MM.1S (cell line): ENCODE measurements around the gene CASKIN1.

ENCODE experiments used
- DNase-seq: peaks from one replicate; pipeline ENCODE4 v3.0.0-alpha.2; 2015
- H2AFZ ChIP-seq: fragments of 300-600 bp; sonication (generic); 2 replicates; pipeline ENCODE4 v1.6.0; 2016; ENCODE audit warnings: antibody characterized with exemption, low read length
- H3F3A ChIP-seq: fragments of 300-600 bp; sonication (generic); 2 replicates; pipeline ENCODE4 v1.6.1; 2016; ENCODE audit warnings: mild to moderate bottlenecking, antibody characterized with exemption, low read length, moderate library complexity, mixed read lengths; ENCODE audit not compliant: insufficient read depth
- H3K27ac ChIP-seq: fragments of 300-600 bp; sonication (generic); 2 replicates; pipeline ENCODE4 v1.5.1; 2016; ENCODE audit warnings: mild to moderate bottlenecking, low read length
- H3K27me3 ChIP-seq: fragments of 300-600 bp; sonication (generic); replicated peaks from 2 replicates; pipeline ENCODE4 v1.6.0; 2016; ENCODE audit warnings: low read length; ENCODE audit not compliant: insufficient read depth
- H3K36me3 ChIP-seq: fragments of 300-600 bp; sonication (generic); replicated peaks from 2 replicates; pipeline ENCODE4 v1.6.1; 2016; ENCODE audit warnings: mild to moderate bottlenecking, low read length, mixed read lengths; ENCODE audit not compliant: insufficient read depth
- H3K4me1 ChIP-seq: fragments of 300-600 bp; sonication (generic); 2 replicates; pipeline ENCODE4 v1.6.1; 2016; ENCODE audit warnings: low read length, mixed read lengths
- H3K4me2 ChIP-seq: fragments of 300-600 bp; sonication (generic); 2 replicates; pipeline ENCODE4 v1.6.0; 2016; ENCODE audit warnings: low read depth, low read length
- H3K4me3 ChIP-seq: fragments of 300-600 bp; sonication (generic); 2 replicates; pipeline ENCODE4 v1.5.1; 2016; ENCODE audit warnings: low read length, mixed read lengths
- H3K79me2 ChIP-seq: fragments of 300-600 bp; sonication (generic); 2 replicates; pipeline ENCODE4 v1.6.1; 2016; ENCODE audit warnings: mixed run types, low read length, mixed read lengths
- H3K9ac ChIP-seq: fragments of 300-600 bp; sonication (generic); 2 replicates; pipeline ENCODE4 v1.6.1; 2016; ENCODE audit warnings: low read length, mixed read lengths
- H3K9me2 ChIP-seq: fragments of 300-600 bp; sonication (generic); replicated peaks from 2 replicates; pipeline ENCODE4 v1.6.1; 2016; ENCODE audit warnings: mild to moderate bottlenecking, low read length, mixed read lengths; ENCODE audit not compliant: insufficient read depth
- H3K9me3 ChIP-seq: fragments of 300-600 bp; sonication (generic); replicated peaks from 2 replicates; pipeline ENCODE4 v1.6.1; 2016; ENCODE audit warnings: mild to moderate bottlenecking, low read length, mixed read lengths; ENCODE audit not compliant: insufficient read depth
- H4K20me1 ChIP-seq: fragments of 300-600 bp; sonication (generic); 2 replicates; pipeline ENCODE4 v1.6.1; 2016; ENCODE audit warnings: mild to moderate bottlenecking, low read length, moderate library complexity, mixed read lengths; ENCODE audit not compliant: insufficient read depth
- CTCF ChIP-seq: fragments of 300-600 bp; sonication (generic); IDR thresholded peaks from 2 replicates; pipeline ENCODE4 v1.5.1; 2016; ENCODE audit warnings: antibody characterized with exemption, low read length, mixed read lengths
- EZH2 ChIP-seq: fragments of 300-600 bp; sonication (generic); optimal IDR thresholded peaks from 2 replicates; pipeline ENCODE3; 2017; ENCODE audit warnings: low read depth, mild to moderate bottlenecking, antibody characterized with exemption, low read length, mixed read lengths
- EZH2phosphoT487 ChIP-seq: fragments of 300-600 bp; sonication (generic); IDR thresholded peaks from 2 replicates; pipeline ENCODE4 v1.6.1; 2018; ENCODE audit warnings: antibody characterized with exemption, low read length

CASKIN1 gene

GRCh38 chr16:2173916-2174315, 22.5 kb downstream of the CASKIN1 start:
- H3K4me1 ChIP-seq, result no peaks in the 10 kb centered on the region
- no peaks in the 10 kb centered on the region for H3K79me2 ChIP-seq
- no peaks in the 10 kb centered on the region for H3K27me3 ChIP-seq
- H3K9me2 ChIP-seq, result no peaks in the 10 kb centered on the region
- no peak overlapping the region for H3K4me2 ChIP-seq
- H3K27ac ChIP-seq, result no peak overlapping the region
- no peak overlapping the region for H2AFZ ChIP-seq
- no peaks in the 10 kb centered on the region for H3K36me3 ChIP-seq
- H3K9me3 ChIP-seq, result no peaks in the 10 kb centered on the region
- TF ChIP-seq EZH2phosphoT487, result no peak
- TF ChIP-seq CTCF, result no peak
- no peak for TF ChIP-seq EZH2
- no peak overlapping the region for H3K4me3 ChIP-seq
- no peaks in the 10 kb centered on the region for H4K20me1 ChIP-seq
- DNase-seq, result no peak
- H3K9ac ChIP-seq, result no peak overlapping the region
- no peaks in the 10 kb centered on the region for H3F3A ChIP-seq

GRCh38 chr16:2173366-2173765, 23.0 kb downstream of the CASKIN1 start:
- Histone ChIP-seq H3K27me3 (no peaks in the 10 kb centered on the region), H3K27ac (no peak overlapping the region), H3K9me3 (no peaks in the 10 kb centered on the region), H3K4me2 (no peak overlapping the region), H3K4me3 (no peak overlapping the region), H3K9ac (no peak overlapping the region), H4K20me1 (no peaks in the 10 kb centered on the region), H3K9me2 (no peaks in the 10 kb centered on the region), H3F3A (no peaks in the 10 kb centered on the region), H3K4me1 (no peaks in the 10 kb centered on the region), H3K36me3 (no peaks in the 10 kb centered on the region), H2AFZ (no peak overlapping the region), H3K79me2 (no peaks in the 10 kb centered on the region)
- no peak for DNase-seq
- TF ChIP-seq EZH2phosphoT487 (no peak), EZH2 (no peak), CTCF (no peak)

DNA sequence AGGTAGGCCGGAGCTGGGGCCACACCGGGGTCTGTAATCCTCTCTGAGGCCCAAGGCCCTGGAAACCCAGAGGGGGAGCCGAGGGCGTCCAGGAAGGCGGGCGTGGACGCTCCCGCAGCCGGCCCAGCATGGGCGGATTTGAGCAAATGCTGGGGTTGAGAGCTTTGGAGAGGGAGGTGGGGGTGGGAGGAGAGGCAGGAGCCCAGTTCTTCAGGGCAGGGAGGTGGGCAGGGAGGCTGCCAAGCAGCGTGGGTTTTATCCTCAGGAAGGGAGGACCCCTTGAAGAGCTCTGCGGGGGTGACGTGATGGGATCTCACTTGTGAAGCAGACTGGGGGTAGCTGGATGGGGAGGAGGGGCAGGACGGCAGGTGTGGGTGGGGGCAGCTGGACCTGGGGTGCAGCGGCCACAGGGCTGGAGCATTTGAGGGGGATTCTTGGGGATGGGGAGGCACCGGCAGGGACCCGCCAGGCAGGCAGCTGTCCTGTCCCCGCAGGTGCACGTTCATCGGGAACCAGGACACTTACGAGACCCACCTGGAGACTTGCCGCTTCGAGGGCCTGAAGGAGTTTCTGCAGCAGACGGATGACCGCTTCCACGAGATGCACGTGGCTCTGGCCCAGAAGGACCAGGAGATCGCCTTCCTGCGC, 23.6 kb downstream of the CASKIN1 start:
- Histone ChIP-seq H2AFZ (no peak overlapping the region), H3K4me3 (no peak overlapping the region), H3K79me2 (no peaks in the 10 kb centered on the region), H3K4me1 (no peaks in the 10 kb centered on the region), H4K20me1 (no peaks in the 10 kb centered on the region), H3K27ac (no peak overlapping the region), H3K9me2 (no peaks in the 10 kb centered on the region), H3F3A (no peaks in the 10 kb centered on the region), H3K9ac (no peak overlapping the region), H3K4me2 (no peak overlapping the region), H3K36me3 (no peaks in the 10 kb centered on the region), H3K27me3 (no peaks in the 10 kb centered on the region), H3K9me3 (no peaks in the 10 kb centered on the region)
- DNase-seq, result no peak
- TF ChIP-seq EZH2 (no peak), EZH2phosphoT487 (no peak), CTCF (no peak)
